ENCODE data around the gene NRROS. TPM values are rescaled to one million over a fixed set of nuclear protein-coding genes. Genes with fewer than 3 reads are reported as not detected.
"Not testable (repeated sequence)": the region's sequence is repeated elsewhere in the genome, so short reads cannot be mapped to it uniquely, and the experiment has no call there.

NRROS gene
- total RNA-seq, 1 experiment from 2014 or later: 1.5 TPM

GRCh38 chr3:196634829-196635228 is 4.7 kb upstream of the NRROS start:
- CTCF ChIA-PET: interaction anchor here (0.9 kb wide), 1 partner anchor 77 kb away, joined by 4 read pairs; the partner anchor contains the start of gene CEP19
- Histone ChIP-seq H3K27me3 (replicated peaks; ENCODE audit: control insufficient read depth, insufficient read depth, low read length) (no peaks in the 10 kb centered on the region), H3K36me3 (ENCODE audit: control insufficient read depth, insufficient read depth, low read length) (no peaks in the 10 kb centered on the region), H3K4me3 (ENCODE audit: low read depth, low read length) (no peak overlapping the region), H3K4me1 (peaks cover 6% of the 10 kb centered on the region; the same call in 1 of the 2 replicates), H3K9me3 (no peaks in the 10 kb centered on the region)
- intact Hi-C loops (cut with micrococcal nuclease; ENCODE audit: unreplicated experiment): no loop called here
- Mint-ChIP-seq H3K4me1 (ENCODE audit: low read depth, unreplicated experiment) (peaks cover 13% of the 10 kb centered on the region), H3K9me3 (ENCODE audit: unreplicated experiment) (no peaks in the 10 kb centered on the region), H3K27ac (ENCODE audit: unreplicated experiment) (no peak overlapping the region), H3K27me3 (ENCODE audit: insufficient read depth, unreplicated experiment) (no peaks in the 10 kb centered on the region), H3K4me3 (ENCODE audit: unreplicated experiment) (no peak overlapping the region), H3K36me3 (ENCODE audit: insufficient read depth, unreplicated experiment) (peaks cover 17% of the 10 kb centered on the region)
- no peak for TF ChIP-seq CTCF (IDR thresholded peaks at IDR 0.05; ENCODE audit: insufficient read depth in 1 of 2, low read depth in 1 of 2, low read length in 1 of 2, severe bottlenecking in 1 of 2, unreplicated experiment in 1 of 2)
- BruUV-seq (replicated peaks): no TSS peak
- POLR2A ChIA-PET: no interaction called here
- DNase-seq: no peak

GRCh38 chr3:196636369-196637349 is 2.8 kb upstream of the NRROS start:
- Histone ChIP-seq H3K36me3 (ENCODE audit: control insufficient read depth, insufficient read depth, low read length) (no peaks in the 10 kb centered on the region), H3K27me3 (replicated peaks; ENCODE audit: control insufficient read depth, insufficient read depth, low read length) (no peaks in the 10 kb centered on the region), H3K4me3 (ENCODE audit: low read depth, low read length) (no peak overlapping the region), H3K9me3 (no peaks in the 10 kb centered on the region), H3K4me1 (peaks cover 6% of the 10 kb centered on the region; the same call in 1 of the 2 replicates)
- Mint-ChIP-seq H3K27me3 (ENCODE audit: insufficient read depth, unreplicated experiment) (no peaks in the 10 kb centered on the region), H3K9me3 (ENCODE audit: unreplicated experiment) (no peaks in the 10 kb centered on the region), H3K27ac (ENCODE audit: unreplicated experiment) (no peak overlapping the region), H3K4me1 (ENCODE audit: low read depth, unreplicated experiment) (peaks cover 10% of the 10 kb centered on the region), H3K4me3 (ENCODE audit: unreplicated experiment) (no peak overlapping the region), H3K36me3 (ENCODE audit: insufficient read depth, unreplicated experiment) (peaks cover 14% of the 10 kb centered on the region)
- ChIA-PET CTCF (no interaction called here), POLR2A (no interaction called here)
- TF ChIP-seq CTCF (IDR thresholded peaks at IDR 0.05; ENCODE audit: insufficient read depth in 1 of 2, low read depth in 1 of 2, low read length in 1 of 2, severe bottlenecking in 1 of 2, unreplicated experiment in 1 of 2): no peak
- no peak for DNase-seq
- no TSS peak for BruUV-seq (replicated peaks)
- intact Hi-C loops (cut with micrococcal nuclease; ENCODE audit: unreplicated experiment): no loop called here

GRCh38 chr3:196637941-196638340 is 1.6 kb upstream of the NRROS start:
- CTCF ChIA-PET: not testable (repeated sequence)

More at GRCh38 chr3:196637941-196638340, 1.6 kb upstream of the NRROS start:
- POLR2A ChIA-PET; intact Hi-C loops (cut with micrococcal nuclease; ENCODE audit: unreplicated experiment); H3K9me3 Mint-ChIP-seq (ENCODE audit: unreplicated experiment); H3K4me3 Mint-ChIP-seq (ENCODE audit: unreplicated experiment); BruUV-seq (replicated peaks); H3K27me3 Mint-ChIP-seq (ENCODE audit: insufficient read depth, unreplicated experiment); H3K27ac Mint-ChIP-seq (ENCODE audit: unreplicated experiment); H3K36me3 Mint-ChIP-seq (ENCODE audit: insufficient read depth, unreplicated experiment); H3K4me1 Mint-ChIP-seq (ENCODE audit: low read depth, unreplicated experiment); H3K27me3 ChIP-seq (replicated peaks; ENCODE audit: control insufficient read depth, insufficient read depth, low read length); DNase-seq; H3K9me3 ChIP-seq; H3K36me3 ChIP-seq (ENCODE audit: control insufficient read depth, insufficient read depth, low read length); H3K4me3 ChIP-seq (ENCODE audit: low read depth, low read length); H3K4me1 ChIP-seq: not testable (repeated sequence)

Measured in Caco-2 (cell line).